H9 (cell line): ENCODE measurements around the gene MICU1. TPM values are rescaled to one million over a fixed set of nuclear protein-coding genes. Genes with fewer than 3 reads are reported as not detected.

Experiments used
- DNase-seq: peaks from one replicate; pipeline ENCODE4 v3.0.0-alpha.2; 2017
- H2AFZ ChIP-seq: one replicate; pipeline ENCODE4 v1.6.1; 2013; ENCODE audit warnings: mild to moderate bottlenecking, low read length, control low read depth, moderate library complexity
- H2AK5ac ChIP-seq: 2 replicates; pipeline ENCODE4 v1.6.1; 2013; ENCODE audit warnings: low read length, control low read depth, mixed read lengths; ENCODE audit not compliant: insufficient read length
- H2BK120ac ChIP-seq: one replicate; pipeline ENCODE4 v1.6.1; 2013; ENCODE audit warnings: low read depth, mild to moderate bottlenecking, low read length, control low read depth, inconsistent platforms; ENCODE audit not compliant: poor library complexity, severe bottlenecking
- H2BK12ac ChIP-seq: 2 replicates; pipeline ENCODE4 v1.6.1; 2013; ENCODE audit warnings: low read length, control low read depth, mixed read lengths, low read depth; ENCODE audit not compliant: insufficient read length
- H2BK15ac ChIP-seq: 2 replicates; pipeline ENCODE4 v1.6.1; 2013; ENCODE audit warnings: low read depth, low read length, control low read depth
- H2BK20ac ChIP-seq: one replicate; pipeline ENCODE4 v1.6.1; 2013; ENCODE audit warnings: low read depth, mild to moderate bottlenecking, low read length, control low read depth, inconsistent platforms; ENCODE audit not compliant: poor library complexity, severe bottlenecking
- H2BK5ac ChIP-seq: 2 replicates; pipeline ENCODE4 v1.6.1; 2013; ENCODE audit warnings: low read length, control low read depth, mixed read lengths; ENCODE audit not compliant: insufficient read length
- H3K14ac ChIP-seq: 2 replicates; pipeline ENCODE4 v1.6.1; 2013; ENCODE audit warnings: low read length, control low read depth; ENCODE audit not compliant: insufficient read depth
- H3K18ac ChIP-seq: 2 replicates; pipeline ENCODE4 v1.6.1; 2013; ENCODE audit warnings: low read depth, mild to moderate bottlenecking, mixed read lengths, low read length, control low read depth; ENCODE audit not compliant: insufficient read length
- H3K23ac ChIP-seq: 2 replicates; pipeline ENCODE4 v1.6.1; 2013; ENCODE audit warnings: low read length, control low read depth, mixed read lengths, low read depth; ENCODE audit not compliant: insufficient read length
- H3K23me2 ChIP-seq: 2 replicates; pipeline ENCODE4 v1.6.1; 2013; ENCODE audit warnings: low read depth, mild to moderate bottlenecking, mixed read lengths, low read length, control low read depth; ENCODE audit not compliant: insufficient read length, poor library complexity, severe bottlenecking
- H3K27ac ChIP-seq: 2 replicates; pipeline ENCODE4 v1.5.1; 2013; ENCODE audit warnings: low read length, control low read depth, mixed read lengths, low read depth; ENCODE audit not compliant: insufficient read length
- H3K27me3 ChIP-seq: 2 replicates; pipeline ENCODE4 v1.6.1; 2013; ENCODE audit warnings: low read length, control low read depth, inconsistent platforms; ENCODE audit not compliant: insufficient read depth
- H3K4ac ChIP-seq: 2 replicates; pipeline ENCODE4 v1.6.1; 2013; ENCODE audit warnings: low read depth, mild to moderate bottlenecking, control low read depth, inconsistent platforms, low read length, moderate library complexity
- H3K4me1 ChIP-seq: 2 replicates; pipeline ENCODE4 v1.6.1; 2013; ENCODE audit warnings: low read length, control low read depth, inconsistent platforms; ENCODE audit not compliant: insufficient read depth
- H3K4me2 ChIP-seq: 2 replicates; pipeline ENCODE4 v1.6.1; 2013; ENCODE audit warnings: low read length, control low read depth, mixed read lengths; ENCODE audit not compliant: insufficient read length, insufficient read depth
- H3K56ac ChIP-seq: 2 replicates; pipeline ENCODE4 v1.6.1; 2013; ENCODE audit warnings: low read depth, mild to moderate bottlenecking, mixed read lengths, low read length, control low read depth; ENCODE audit not compliant: insufficient read length
- H3K79me1 ChIP-seq: 2 replicates; pipeline ENCODE4 v1.6.1; 2013; ENCODE audit warnings: low read depth, mild to moderate bottlenecking, moderate library complexity, low read length, control low read depth, inconsistent platforms; ENCODE audit not compliant: insufficient read depth, poor library complexity, severe bottlenecking
- H3K79me2 ChIP-seq: 2 replicates; pipeline ENCODE4 v1.6.1; 2013; ENCODE audit warnings: low read length, control low read depth, inconsistent platforms; ENCODE audit not compliant: insufficient read depth
- H3K9ac ChIP-seq: 2 replicates; pipeline ENCODE4 v1.6.1; 2013; ENCODE audit warnings: low read length, control low read depth, mixed read lengths; ENCODE audit not compliant: insufficient read length; ENCODE audit errors: extremely low read depth
- H3K9me3 ChIP-seq: one replicate; pipeline ENCODE4 v1.6.1; 2013; ENCODE audit warnings: low read depth, low read length, inconsistent platforms; ENCODE audit not compliant: control insufficient read depth
- H3T11ph ChIP-seq: one replicate; pipeline ENCODE4 v1.6.1; 2013; ENCODE audit warnings: mild to moderate bottlenecking, low read length, control low read depth, inconsistent platforms
- H4K20me1 ChIP-seq: one replicate; pipeline ENCODE4 v1.6.1; 2013; ENCODE audit not compliant: control insufficient read depth, insufficient read length, insufficient read depth
- H4K5ac ChIP-seq: 2 replicates; pipeline ENCODE4 v1.6.1; 2013; ENCODE audit warnings: low read depth, mild to moderate bottlenecking, mixed read lengths, low read length, control low read depth; ENCODE audit not compliant: insufficient read length
- H4K8ac ChIP-seq: replicated peaks from 2 replicates; pipeline ENCODE4 v1.6.1; 2013; ENCODE audit warnings: low read length, control low read depth, mixed read lengths, low read depth; ENCODE audit not compliant: insufficient read length
- H4K91ac ChIP-seq: 2 replicates; pipeline ENCODE4 v1.6.1; 2013; ENCODE audit warnings: low read depth, mild to moderate bottlenecking, moderate library complexity, mixed read lengths, low read length, control low read depth; ENCODE audit not compliant: insufficient read length
- H3K27ac Mint-ChIP-seq, 3 experiments: 2 replicates in 2 of 3; 3 replicates in 1 of 3; pipeline ENCODE4 v1.8.0; 2020 to 2021; ENCODE audit warnings: mixed read lengths in 3 of 3, mild to moderate bottlenecking in 1 of 3, moderate library complexity in 1 of 3
- H3K27me3 Mint-ChIP-seq: 2 replicates; pipeline ENCODE4 v1.8.0; 2021; ENCODE audit warnings: low read depth, mild to moderate bottlenecking, moderate library complexity, mixed read lengths
- H3K36me3 Mint-ChIP-seq, 3 experiments: 2 replicates in 2 of 3; 3 replicates in 1 of 3; pipeline ENCODE4 v1.8.0; 2020 to 2021; ENCODE audit warnings: low read depth in 3 of 3, mixed read lengths in 3 of 3; ENCODE audit not compliant: insufficient read depth in 1 of 3
- H3K4me1 Mint-ChIP-seq, 2 experiments: 2 replicates each; pipeline ENCODE4 v1.8.0; 2020; ENCODE audit warnings: mixed read lengths in 2 of 2
- H3K4me3 Mint-ChIP-seq, 2 experiments: 2 replicates in 1 of 2; 3 replicates in 1 of 2; pipeline ENCODE4 v1.8.0; 2020 to 2021; ENCODE audit warnings: mild to moderate bottlenecking in 2 of 2, mixed read lengths in 2 of 2, moderate library complexity in 1 of 2
- H3K9me3 Mint-ChIP-seq, 2 experiments: 2 replicates in 1 of 2; 3 replicates in 1 of 2; pipeline ENCODE4 v1.8.0; 2020; ENCODE audit warnings: mild to moderate bottlenecking in 2 of 2, mixed read lengths in 2 of 2, moderate library complexity in 1 of 2
- CTCF ChIP-seq: fragments of 200-600 bp; sonication (generic); conservative IDR thresholded peaks from 3 replicates; pipeline ENCODE4 v1.8.0; 2021; ENCODE audit warnings: antibody characterized with exemption, mild to moderate bottlenecking
- WGBS: extraction: QIAGEN DNeasy Blood & Tissue Kit; methylation state at CpG from one replicate; pipeline ENCODE4 v1.1.7; 2013; ENCODE audit warnings: missing lambda C conversion rate, low lambda C conversion rate, mixed read lengths; ENCODE audit not compliant: insufficient read length; ENCODE audit errors: extremely low coverage; 5-methylcytosine and 5-hydroxymethylcytosine counted together
- total RNA-seq: library from RNA; stranded (reverse); gene quantifications from 2 replicates; pipeline ENCODE4 v1.2.1, GENCODE V29; 2021

Gene MICU1
- total RNA-seq, 1 experiment from 2014 or later: 33.2 TPM

GRCh38 chr10:72337039-72337629 lies 288.7 kb downstream of the MICU1 start:
- no peak overlapping the region for H3K14ac ChIP-seq
- H3K4me1 Mint-ChIP-seq: peaks cover 18 to 26% of the 10 kb centered on the region in 2 experiments
- no peak overlapping the region for H3T11ph ChIP-seq
- H4K8ac ChIP-seq: no peak overlapping the region
- H4K20me1 ChIP-seq: no peaks in the 10 kb centered on the region
- no peaks in the 10 kb centered on the region for H3K79me2 ChIP-seq
- no peak overlapping the region for H2BK120ac ChIP-seq
- 0 out of 7 replicates have a peak overlapping the region, but pooled peaks of 1 of the 3 experiments have one; percentile 52 for H3K27ac Mint-ChIP-seq
- no peak overlapping the region for H3K56ac ChIP-seq
- peak; percentile 94 for TF ChIP-seq CTCF
- no peak overlapping the region for H4K91ac ChIP-seq
- H3K79me1 ChIP-seq: no peaks in the 10 kb centered on the region
- peak; percentile 73 for DNase-seq
- H3K36me3 Mint-ChIP-seq: peaks cover 8 to 66% (median 18%) of the 10 kb centered on the region in 3 experiments
- no peaks in the 10 kb centered on the region; the same call in 1 of the 2 replicates for H3K4me1 ChIP-seq
- no peak overlapping the region for H3K9ac ChIP-seq
- no peak overlapping the region for H2BK20ac ChIP-seq
- H3K18ac ChIP-seq: no peak overlapping the region
- no peaks in the 10 kb centered on the region for H3K9me3 Mint-ChIP-seq
- no peak overlapping the region for H3K4me2 ChIP-seq
- no peak overlapping the region for H2AK5ac ChIP-seq
- H2BK5ac ChIP-seq: no peak overlapping the region
- no peak overlapping the region for H3K4ac ChIP-seq
- H3K27me3 Mint-ChIP-seq: no peaks in the 10 kb centered on the region
- H2AFZ ChIP-seq: no peak overlapping the region
- H3K23me2 ChIP-seq: no peaks in the 10 kb centered on the region
- no peak overlapping the region for H3K27ac ChIP-seq
- H3K23ac ChIP-seq: no peak overlapping the region
- H3K4me3 Mint-ChIP-seq: no peak overlapping the region
- no peaks in the 10 kb centered on the region for H3K9me3 ChIP-seq
- WGBS: no CpG with 5 or more reads among the region's 5 CpGs
- H3K27me3 ChIP-seq: no peaks in the 10 kb centered on the region
- no peak overlapping the region for H4K5ac ChIP-seq
- H2BK15ac ChIP-seq: no peak overlapping the region
- H2BK12ac ChIP-seq: no peak overlapping the region
